GM18502 (cell line): ENCODE data around the gene C1orf56.

Source experiments
- ATAC-seq: cut with Tn5 transposase; IDR thresholded peaks from one replicate; pipeline ENCODE4 v1.9.1; 2021; ENCODE audit warnings: mild to moderate bottlenecking; ENCODE audit not compliant: unreplicated experiment, poor library complexity

The C1orf56 gene

DNA sequence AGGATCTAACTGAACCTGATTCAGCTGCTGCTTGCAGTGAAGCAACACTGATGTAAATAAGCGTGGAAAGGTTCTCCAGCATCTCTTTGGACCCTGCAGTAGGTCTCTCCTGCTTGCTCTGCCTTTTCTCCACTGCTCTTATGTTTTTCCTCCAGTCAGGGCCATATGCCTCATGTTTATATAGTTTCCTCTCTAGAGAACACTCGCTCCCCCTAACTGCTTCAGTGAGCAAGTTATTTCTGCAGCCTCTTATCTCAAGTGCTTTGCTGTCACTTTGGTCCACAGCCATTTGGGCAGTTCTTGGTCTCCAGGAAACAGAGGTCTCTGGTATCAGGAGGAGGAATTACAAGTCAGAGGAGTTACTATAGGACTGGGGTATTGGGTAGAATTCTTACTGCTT is 34.0 kb upstream of the C1orf56 start:
- no peak for ATAC-seq

GRCh38 chr1:151024540-151025146 is 22.9 kb upstream of the C1orf56 start:
- no peak for ATAC-seq

DNA sequence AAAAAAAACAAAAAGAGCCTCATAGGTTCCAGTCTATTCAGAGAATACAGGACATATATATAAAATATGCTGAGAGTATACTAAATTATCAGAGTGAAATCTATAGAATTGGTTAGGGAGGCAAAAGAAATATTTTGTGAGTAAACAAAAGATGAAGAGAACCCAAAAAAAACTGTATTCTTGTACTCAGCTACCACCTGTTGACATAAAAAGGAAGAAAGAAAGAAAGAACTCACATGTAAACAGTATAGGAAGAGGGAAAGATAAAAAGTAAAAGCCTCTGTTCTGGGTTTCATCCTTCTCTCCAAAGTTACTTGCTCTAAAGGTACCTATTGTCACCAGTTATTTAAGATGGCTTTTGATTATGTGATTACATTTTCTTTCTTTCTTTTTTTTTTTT is 21.1 kb upstream of the C1orf56 start:
- no peak for ATAC-seq

DNA sequence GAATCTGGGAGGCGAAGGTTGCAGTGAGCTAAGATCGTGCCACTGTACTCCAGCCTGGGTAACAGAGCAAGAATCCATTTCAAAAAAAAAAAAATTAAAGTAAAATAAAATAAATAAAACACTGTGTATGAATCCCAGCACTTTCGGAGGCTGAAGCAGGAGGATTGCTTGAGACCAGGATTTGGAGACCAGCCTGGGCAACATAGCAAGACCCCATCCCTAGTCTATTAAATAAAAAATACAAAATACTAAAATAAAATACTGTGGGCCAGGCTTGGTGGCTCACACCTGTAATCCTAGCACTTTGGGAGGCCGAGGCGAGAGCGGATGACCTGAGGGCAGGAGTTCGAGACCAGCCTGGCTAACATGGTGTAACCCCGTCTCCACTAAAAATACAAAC is 15.4 kb upstream of the C1orf56 start:
- no peak for ATAC-seq

GRCh38 chr1:151035167-151035566 is 12.4 kb upstream of the C1orf56 start:
- ATAC-seq = no peak

DNA sequence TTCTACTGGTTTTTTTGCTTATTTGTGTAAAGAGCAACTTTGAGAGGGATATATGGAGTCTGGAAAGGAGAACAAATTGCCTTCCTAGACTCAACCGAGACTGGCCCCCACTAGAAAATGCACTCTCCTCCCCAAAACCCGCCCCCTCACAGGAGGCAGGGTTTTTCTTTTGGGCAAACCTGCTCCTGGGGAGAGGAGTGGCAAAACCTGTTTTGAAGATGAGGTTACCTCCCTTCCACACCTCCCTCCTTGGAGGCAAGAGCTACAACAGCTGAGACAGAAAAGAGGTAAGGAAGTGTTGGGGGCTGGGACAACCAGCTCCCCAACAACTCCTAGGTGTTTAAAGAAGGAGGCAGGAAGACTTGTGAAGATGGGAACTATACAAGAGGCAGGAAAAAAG is 11.2 kb upstream of the C1orf56 start, which contains the start of gene BNIPL:
Gene BNIPL, plus strand, starts transcription at position 231 of the 400 bp plus-strand sequence. Its CDS starts 140 bp downstream, at position 371.
- no peak for ATAC-seq

DNA sequence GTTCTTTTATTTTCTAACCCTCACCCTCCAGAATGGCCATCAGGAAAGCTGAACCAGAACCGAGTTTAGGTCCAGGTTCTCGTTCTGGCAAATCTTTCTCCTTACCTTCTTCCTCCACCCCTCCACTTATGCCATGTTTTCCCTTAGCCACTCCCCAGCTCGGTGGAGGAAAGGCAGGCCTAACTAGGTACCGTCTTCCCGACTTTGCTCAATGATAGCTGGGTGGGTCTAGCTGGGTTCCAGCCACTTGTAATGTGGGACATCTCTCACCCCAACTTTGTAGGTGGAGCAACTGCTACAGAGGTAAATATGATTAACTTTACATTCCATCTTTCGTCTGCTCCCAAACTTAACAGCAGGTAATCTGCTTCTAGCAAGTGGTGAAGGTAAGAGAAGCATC is 10.5 kb upstream of the C1orf56 start:
- ATAC-seq = no peak

DNA sequence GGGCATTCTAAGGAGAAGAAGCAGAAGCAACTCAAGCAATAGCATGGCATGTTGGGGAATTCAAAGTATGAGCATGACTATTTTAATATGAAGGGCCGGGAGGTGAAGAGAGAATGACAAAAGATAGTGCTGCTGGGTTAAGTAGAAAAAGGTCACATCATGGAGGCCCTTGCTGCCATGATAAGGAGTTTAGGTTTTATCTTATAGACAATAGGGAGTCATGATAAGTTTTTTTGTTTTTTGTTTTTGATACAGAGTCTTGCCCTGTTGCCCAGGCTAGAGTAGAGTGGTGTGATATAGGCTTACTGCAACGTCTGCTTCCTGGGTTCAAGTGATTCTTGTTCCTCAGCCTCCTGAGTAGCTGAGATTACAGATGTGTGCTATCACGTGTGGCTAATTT is 8.0 kb upstream of the C1orf56 start:
- ATAC-seq = no peak

DNA sequence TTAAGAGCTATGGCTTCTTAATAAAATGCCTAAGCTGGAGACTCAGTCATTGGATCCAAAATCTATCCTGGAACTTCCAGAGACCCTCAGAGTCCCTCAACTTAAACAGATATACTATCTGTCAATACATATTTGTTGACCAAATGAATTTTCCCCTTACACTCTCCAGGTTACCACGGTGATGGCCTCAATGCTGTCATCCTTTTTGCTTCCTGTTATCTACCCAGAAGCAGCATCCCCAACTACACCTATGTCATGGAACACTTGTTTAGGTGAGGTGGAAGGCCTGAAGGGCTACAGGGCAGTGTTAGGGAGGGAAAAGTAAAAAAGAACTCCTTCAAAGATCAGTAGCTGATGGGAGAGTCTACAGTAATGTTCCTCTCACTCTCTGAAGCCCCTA is 4.4 kb upstream of the C1orf56 start:
- no peak for ATAC-seq

DNA sequence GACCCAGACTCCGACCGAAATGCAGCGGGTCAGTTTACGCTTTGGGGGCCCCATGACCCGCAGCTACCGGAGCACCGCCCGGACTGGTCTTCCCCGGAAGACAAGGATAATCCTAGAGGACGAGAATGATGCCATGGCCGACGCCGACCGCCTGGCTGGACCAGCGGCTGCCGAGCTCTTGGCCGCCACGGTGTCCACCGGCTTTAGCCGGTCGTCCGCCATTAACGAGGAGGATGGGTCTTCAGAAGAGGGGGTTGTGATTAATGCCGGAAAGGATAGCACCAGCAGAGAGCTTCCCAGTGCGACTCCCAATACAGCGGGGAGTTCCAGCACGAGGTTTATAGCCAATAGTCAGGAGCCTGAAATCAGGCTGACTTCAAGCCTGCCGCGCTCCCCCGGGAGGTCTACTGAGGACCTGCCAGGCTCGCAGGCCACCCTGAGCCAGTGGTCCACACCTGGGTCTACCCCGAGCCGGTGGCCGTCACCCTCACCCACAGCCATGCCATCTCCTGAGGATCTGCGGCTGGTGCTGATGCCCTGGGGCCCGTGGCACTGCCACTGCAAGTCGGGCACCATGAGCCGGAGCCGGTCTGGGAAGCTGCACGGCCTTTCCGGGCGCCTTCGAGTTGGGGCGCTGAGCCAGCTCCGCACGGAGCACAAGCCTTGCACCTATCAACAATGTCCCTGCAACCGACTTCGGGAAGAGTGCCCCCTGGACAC is 534 bp downstream of the C1orf56 start:
- peak; percentile 63 for ATAC-seq

DNA sequence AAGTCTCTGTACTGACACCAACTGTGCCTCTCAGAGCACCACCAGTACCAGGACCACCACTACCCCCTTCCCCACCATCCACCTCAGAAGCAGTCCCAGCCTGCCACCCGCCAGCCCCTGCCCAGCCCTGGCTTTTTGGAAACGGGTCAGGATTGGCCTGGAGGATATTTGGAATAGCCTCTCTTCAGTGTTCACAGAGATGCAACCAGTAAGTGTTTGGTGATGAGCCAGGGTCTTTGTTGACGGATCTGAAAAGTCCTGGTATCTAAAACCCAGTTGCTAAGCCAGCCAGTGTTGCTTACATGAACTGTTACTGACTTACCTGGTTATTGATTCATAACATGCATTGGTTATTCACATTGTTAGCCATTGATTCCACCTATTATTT is 1.1 kb downstream of the C1orf56 start:
- no peak for ATAC-seq

- no peak for ATAC-seq
Measured at GRCh38 chr1:151049458-151049857, 1.9 kb downstream of the C1orf56 start.

DNA sequence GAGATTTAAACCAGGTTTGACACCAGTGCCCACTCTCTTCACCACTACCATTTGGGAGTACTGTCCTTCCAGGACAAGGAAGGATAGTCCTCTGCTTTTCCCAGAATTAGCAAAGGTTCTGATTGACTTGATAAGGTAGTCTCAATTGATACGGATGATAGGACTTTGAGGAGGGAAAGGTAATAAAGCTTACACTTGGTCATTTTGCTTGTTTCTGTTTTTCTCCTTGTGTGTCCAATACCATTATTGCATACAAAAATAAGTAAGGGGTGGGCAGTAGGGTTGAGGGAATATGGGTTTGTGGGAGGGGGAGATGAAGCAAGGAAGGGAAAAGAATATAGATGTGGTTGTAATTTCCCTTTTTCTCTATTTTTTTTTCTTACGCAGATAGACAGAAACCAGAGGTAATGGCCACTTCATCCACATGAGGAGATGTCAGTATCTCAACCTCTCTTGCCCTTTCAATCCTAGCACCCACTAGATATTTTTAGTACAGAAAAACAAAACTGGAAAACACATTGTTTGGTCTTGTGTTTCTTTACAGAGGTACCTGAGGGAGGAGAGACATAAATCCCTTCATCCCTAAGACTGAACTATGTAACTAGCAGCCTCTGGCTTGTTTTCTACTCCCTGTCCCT is 2.6 kb downstream of the C1orf56 start:
- no peak for ATAC-seq

DNA sequence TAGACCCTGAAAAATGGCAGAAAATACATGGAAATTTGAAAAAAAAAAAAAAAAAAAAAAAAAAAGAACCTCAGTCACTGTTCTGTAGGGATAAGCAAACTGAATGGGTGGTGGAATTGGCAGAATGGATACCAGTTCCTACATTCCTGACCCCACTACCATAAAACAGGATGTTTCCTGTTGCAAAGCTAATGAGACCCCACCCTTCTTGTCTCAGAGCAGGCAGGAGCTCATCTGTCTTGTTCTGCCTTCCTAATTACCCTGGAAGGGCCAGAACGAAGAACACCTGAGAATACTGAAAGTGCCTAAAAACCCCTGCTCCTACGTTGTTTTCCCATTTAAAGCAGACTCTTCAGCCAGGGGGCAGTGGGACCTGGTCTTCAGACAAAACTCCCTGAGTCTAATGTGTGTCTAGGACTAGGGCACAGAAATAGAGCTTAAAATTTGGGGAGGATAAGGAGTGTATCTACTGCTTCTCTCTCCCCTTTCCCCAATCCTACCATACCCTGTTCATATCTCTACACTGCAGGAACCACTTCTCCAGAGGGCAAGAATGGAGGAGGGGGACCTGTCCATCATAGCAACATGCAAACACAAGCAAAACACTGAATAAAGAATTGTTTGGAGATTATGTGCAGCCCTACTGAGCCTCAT is 3.9 kb downstream of the C1orf56 start:
- no peak for ATAC-seq

DNA sequence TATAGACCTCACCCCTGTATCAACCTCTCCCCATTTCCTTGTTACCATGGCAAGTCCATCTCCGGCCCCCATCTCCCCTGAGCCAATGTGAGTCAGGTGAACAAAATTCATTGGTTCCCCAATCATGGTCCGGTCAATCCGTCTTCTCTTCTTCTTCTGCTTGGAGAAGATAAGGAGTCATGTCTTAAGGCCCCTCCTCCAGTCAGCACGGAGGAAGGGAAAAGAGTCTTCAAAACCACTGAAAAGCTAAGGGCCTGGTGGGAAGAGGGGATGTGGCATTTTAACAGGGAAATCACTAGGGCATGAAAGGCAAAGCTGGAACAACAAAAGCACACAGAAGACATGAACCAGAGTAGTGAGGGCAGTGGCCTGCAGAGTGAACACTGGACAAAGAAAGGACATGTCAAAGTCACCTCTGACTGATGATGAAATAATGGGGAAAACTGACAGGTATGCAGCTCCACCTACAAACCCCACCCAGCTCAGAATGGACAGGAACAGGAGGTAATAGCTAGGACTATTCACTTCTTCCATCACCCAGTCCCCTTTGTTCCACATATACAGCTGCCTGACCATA is 7.5 kb downstream of the C1orf56 start:
- no peak for ATAC-seq

GRCh38 chr1:151055581-151055980 is 8.0 kb downstream of the C1orf56 start:
- no peak for ATAC-seq

DNA sequence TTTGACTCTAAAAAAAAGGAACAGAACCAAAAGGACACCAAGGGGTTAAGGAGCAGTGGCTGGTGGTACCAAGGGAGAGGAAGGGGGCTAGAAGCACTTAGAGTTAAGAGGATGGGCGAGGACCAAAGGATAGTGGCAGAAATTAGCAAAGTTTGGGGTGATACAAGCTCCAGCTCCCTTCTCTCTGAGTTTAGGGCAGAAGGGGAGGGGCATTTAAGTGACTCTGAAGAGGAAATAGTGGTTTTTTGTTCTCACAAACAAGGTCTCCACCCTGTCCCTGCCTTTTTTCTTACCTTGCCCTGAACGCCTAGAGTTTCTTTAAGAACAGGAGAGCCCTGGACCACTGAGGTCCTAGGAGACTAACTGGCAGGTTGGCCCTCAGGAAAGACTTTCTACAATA is 8.6 kb downstream of the C1orf56 start:
- no peak for ATAC-seq

GRCh38 chr1:151058692-151059091 is 11.1 kb downstream of the C1orf56 start:
- ATAC-seq = no peak

DNA sequence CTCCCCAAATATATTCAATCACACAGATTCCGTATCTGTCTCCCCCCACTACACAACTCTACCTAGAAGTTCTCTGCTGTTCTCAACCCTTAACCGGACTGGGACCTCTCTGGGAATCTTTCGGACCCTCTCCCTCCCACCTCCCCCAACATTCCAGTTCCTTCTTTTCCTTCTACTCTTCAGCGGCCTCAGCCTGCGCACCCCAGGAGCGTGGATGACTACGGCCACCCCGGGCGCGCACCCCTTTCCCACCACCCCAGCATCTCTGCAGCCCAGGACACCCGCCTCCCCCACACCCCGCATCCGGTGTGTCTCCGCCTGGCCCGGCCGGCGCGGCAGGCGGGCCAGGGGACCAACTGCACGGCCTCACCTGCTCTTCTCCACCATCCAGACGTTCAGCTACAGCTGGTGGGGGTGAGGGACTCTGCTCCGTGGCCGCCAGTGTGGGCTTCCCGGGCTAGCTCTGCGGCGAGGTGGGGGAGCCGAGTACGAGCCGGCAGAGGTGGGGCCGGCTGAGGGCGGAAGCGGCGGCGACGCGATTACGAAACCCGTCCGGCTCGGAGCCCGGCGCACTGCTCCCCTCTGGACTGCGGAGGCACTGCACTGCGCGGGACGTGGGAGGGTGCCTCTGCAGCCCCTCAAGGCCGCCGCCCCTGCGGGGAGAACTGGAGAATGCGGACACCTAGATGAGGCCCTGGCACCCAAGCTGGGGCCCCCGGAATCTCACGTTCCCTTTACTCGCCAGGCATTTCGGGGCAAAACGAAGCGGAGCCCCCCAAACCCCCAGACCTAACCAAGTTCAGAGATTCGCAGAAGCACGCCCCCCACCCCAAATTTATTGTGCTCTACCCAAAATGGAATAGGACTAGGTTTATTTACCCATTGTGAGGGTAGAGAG is 11.8 kb downstream of the C1orf56 start, which contains the start of gene CDC42SE1:
Gene CDC42SE1, minus strand, starts transcription at position 514 of the 898 bp plus-strand sequence. CDS start 3,892 bp downstream, outside the sequence.
- peak; percentile 85 for ATAC-seq
